OCI-LY3 (cell line): ENCODE measurements around the gene SOAT2.

Experiments used
- H2AFZ ChIP-seq: fragments of 200-600, 300-600 bp; shearing (Covaris generic); 2 replicates; pipeline ENCODE4 v1.6.0; 2014; ENCODE audit warnings: antibody characterized with exemption, low read depth, low read length
- H3K27ac ChIP-seq: fragments of 200-600, 300-600 bp; sonication (generic); 2 replicates; pipeline ENCODE4 v1.5.1; 2014; ENCODE audit warnings: mild to moderate bottlenecking, low read length, moderate library complexity, mixed read lengths
- H3K27me3 ChIP-seq: fragments of 200-600, 300-600 bp; sonication (generic); 2 replicates; pipeline ENCODE4 v1.6.1; 2014; ENCODE audit warnings: low read depth, low read length, mixed read lengths
- H3K36me3 ChIP-seq: fragments of 200-600, 300-600 bp; sonication (generic); replicated peaks from 2 replicates; pipeline ENCODE3; 2014; ENCODE audit warnings: low read depth, low read length, mixed read lengths
- H3K4me1 ChIP-seq: fragments of 300-600, 200-600 bp; sonication (generic); 2 replicates; pipeline ENCODE4 v1.6.1; 2014; ENCODE audit warnings: low read length, mixed read lengths
- H3K4me2 ChIP-seq: fragments of 200-600, 300-600 bp; sonication (generic); 2 replicates; pipeline ENCODE4 v1.6.1; 2014; ENCODE audit warnings: low read length, mixed read lengths
- H3K4me3 ChIP-seq: fragments of 300-600, 200-600 bp; sonication (generic); 2 replicates; pipeline ENCODE4 v1.5.1; 2014; ENCODE audit warnings: antibody characterized with exemption, mild to moderate bottlenecking, low read length, moderate library complexity
- H3K79me2 ChIP-seq: fragments of 300-600, 200-600 bp; shearing (Covaris generic); 2 replicates; pipeline ENCODE4 v1.6.1; 2014; ENCODE audit warnings: mild to moderate bottlenecking, low read length, mixed read lengths
- H3K9ac ChIP-seq: fragments of 300-600, 200-600 bp; shearing (Covaris generic); 2 replicates; pipeline ENCODE4 v1.6.0; 2014; ENCODE audit warnings: mild to moderate bottlenecking, low read length, moderate library complexity
- H3K9me3 ChIP-seq: fragments of 200-600, 300-600 bp; shearing (Covaris generic); 2 replicates; pipeline ENCODE4 v1.6.1; 2014; ENCODE audit warnings: low read length, mixed read lengths; ENCODE audit not compliant: insufficient read depth
- H4K20me1 ChIP-seq: fragments of 200-600, 300-600 bp; sonication (generic); 2 replicates; pipeline ENCODE4 v1.6.1; 2016; ENCODE audit warnings: low read length, mixed read lengths; ENCODE audit not compliant: insufficient read depth
- EZH2phosphoT487 ChIP-seq: fragments of 200-600 bp; shearing (Covaris generic); IDR thresholded peaks from 2 replicates; pipeline ENCODE4 v1.6.1; 2018; ENCODE audit warnings: antibody characterized with exemption, mixed run types, low read depth
- TF ChIP-seq, protein P1 (sequence below): fragments of 200-600, 300-600 bp; sonication (generic); IDR thresholded peaks from 2 replicates; pipeline ENCODE4 v1.5.1; 2014; ENCODE audit warnings: antibody characterized with exemption, low read length, low read depth

Gene SOAT2

DNA sequence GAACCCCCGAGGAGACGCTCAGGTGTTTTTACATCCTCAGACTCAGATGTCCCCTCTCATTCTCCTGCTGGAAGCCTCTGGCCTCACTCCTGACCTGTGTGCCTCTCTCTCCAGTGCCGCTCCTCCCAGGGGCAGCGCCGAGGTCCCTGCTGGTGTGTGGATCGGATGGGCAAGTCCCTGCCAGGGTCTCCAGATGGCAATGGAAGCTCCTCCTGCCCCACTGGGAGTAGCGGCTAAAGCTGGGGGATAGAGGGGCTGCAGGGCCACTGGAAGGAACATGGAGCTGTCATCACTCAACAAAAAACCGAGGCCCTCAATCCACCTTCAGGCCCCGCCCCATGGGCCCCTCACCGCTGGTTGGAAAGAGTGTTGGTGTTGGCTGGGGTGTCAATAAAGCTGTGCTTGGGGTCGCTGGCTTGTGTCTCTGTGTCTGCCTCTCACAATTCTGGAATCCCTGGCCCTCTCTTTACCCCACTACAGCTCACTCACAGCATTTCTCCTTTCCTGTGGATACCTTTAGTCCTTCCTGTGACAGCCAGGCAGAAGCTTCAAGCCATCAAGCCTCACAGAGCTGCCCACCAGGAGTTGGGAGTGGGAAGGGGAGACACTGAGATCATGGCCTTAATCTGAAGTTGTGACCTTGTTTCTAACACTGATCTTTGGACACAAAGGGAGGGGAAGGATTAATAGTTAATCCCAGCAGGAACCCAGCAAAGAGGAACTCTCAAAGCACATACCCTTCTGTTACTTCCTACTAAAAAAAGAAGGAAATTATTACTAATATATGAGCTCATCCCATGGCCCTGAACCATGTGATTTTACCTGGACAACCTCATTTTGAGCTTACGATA is 1.1 kb upstream of the SOAT2 start:
- H3K4me1 ChIP-seq, result peaks cover 15% of the 10 kb centered on the region
- TF ChIP-seq EZH2phosphoT487, result no peak
- no peaks in the 10 kb centered on the region for H3K36me3 ChIP-seq
- H3K9ac ChIP-seq, result no peak overlapping the region
- no peak overlapping the region for H2AFZ ChIP-seq
- H3K4me3 ChIP-seq, result no peak overlapping the region
- no peaks in the 10 kb centered on the region for H3K9me3 ChIP-seq
- H4K20me1 ChIP-seq, result no peaks in the 10 kb centered on the region
- peaks cover 11% of the 10 kb centered on the region for H3K27me3 ChIP-seq
- no peak overlapping the region for H3K27ac ChIP-seq
- H3K79me2 ChIP-seq, result no peaks in the 10 kb centered on the region
- no peak overlapping the region for H3K4me2 ChIP-seq

DNA sequence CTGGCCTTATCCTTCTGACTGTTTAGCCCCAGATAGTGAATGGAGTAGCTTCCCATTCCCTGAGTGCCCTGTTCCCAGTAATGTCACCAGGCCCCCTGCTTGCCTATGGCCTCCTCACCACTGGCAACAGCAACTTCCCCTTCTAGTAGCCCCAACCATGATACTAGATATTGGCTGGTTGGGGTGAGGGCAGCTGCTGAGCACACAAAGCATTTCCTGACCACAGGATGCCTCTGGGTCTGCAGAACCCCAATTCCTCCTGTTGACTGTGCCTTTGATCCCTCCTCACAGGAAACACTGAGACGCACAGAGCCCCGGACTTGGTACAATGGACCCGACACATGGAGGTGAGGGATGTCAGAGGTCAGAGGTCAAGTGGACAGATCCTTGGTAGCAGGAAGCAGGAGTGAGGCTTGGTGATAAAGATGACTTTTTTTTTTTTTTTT is 597 bp downstream of the SOAT2 start:
- Histone ChIP-seq H2AFZ (no peak overlapping the region), H3K27ac (no peak overlapping the region), H3K9ac (no peak overlapping the region), H3K27me3 (0 out of 2 replicates have a peak, but pooled peaks cover 7% of the 10 kb centered on the region), H3K36me3 (no peaks in the 10 kb centered on the region), H3K4me1 (peaks cover 5% of the 10 kb centered on the region), H3K4me3 (no peak overlapping the region), H3K9me3 (no peaks in the 10 kb centered on the region), H3K4me2 (no peak overlapping the region), H3K79me2 (no peaks in the 10 kb centered on the region), H4K20me1 (no peaks in the 10 kb centered on the region)
- TF ChIP-seq EZH2phosphoT487, result no peak
- TF ChIP-seq, protein P1, sequence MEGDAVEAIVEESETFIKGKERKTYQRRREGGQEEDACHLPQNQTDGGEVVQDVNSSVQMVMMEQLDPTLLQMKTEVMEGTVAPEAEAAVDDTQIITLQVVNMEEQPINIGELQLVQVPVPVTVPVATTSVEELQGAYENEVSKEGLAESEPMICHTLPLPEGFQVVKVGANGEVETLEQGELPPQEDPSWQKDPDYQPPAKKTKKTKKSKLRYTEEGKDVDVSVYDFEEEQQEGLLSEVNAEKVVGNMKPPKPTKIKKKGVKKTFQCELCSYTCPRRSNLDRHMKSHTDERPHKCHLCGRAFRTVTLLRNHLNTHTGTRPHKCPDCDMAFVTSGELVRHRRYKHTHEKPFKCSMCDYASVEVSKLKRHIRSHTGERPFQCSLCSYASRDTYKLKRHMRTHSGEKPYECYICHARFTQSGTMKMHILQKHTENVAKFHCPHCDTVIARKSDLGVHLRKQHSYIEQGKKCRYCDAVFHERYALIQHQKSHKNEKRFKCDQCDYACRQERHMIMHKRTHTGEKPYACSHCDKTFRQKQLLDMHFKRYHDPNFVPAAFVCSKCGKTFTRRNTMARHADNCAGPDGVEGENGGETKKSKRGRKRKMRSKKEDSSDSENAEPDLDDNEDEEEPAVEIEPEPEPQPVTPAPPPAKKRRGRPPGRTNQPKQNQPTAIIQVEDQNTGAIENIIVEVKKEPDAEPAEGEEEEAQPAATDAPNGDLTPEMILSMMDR, result no peak

DNA sequence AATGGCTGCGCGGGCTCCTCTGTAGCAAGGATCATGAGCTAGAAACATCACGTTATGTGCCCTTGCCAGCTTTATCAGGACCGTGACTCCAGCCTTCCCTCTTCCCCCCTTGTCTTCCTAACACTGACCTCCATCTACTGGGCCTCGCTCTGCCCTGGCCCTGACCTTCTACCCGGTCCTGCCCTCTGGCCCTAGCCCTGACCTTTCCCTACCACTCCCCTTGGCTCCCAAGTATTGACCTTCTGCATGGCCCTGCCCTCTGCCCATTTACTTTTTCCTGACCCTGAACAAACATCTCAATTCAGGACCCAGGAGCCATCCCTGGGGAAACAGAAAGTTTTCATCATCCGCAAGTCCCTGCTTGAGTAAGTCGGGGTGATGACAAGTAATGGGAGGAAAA is 2.0 kb downstream of the SOAT2 start:
- Histone ChIP-seq H3K4me1 (no peaks in the 10 kb centered on the region), H3K79me2 (no peaks in the 10 kb centered on the region), H3K4me2 (no peak overlapping the region), H3K9me3 (no peaks in the 10 kb centered on the region), H3K4me3 (no peak overlapping the region), H3K36me3 (no peaks in the 10 kb centered on the region), H4K20me1 (no peaks in the 10 kb centered on the region), H3K9ac (no peak overlapping the region), H3K27me3 (0 out of 2 replicates have a peak, but pooled peaks cover 5% of the 10 kb centered on the region), H3K27ac (no peak overlapping the region), H2AFZ (no peak overlapping the region)
- TF ChIP-seq, protein P1, result no peak
- TF ChIP-seq EZH2phosphoT487, result no peak

DNA sequence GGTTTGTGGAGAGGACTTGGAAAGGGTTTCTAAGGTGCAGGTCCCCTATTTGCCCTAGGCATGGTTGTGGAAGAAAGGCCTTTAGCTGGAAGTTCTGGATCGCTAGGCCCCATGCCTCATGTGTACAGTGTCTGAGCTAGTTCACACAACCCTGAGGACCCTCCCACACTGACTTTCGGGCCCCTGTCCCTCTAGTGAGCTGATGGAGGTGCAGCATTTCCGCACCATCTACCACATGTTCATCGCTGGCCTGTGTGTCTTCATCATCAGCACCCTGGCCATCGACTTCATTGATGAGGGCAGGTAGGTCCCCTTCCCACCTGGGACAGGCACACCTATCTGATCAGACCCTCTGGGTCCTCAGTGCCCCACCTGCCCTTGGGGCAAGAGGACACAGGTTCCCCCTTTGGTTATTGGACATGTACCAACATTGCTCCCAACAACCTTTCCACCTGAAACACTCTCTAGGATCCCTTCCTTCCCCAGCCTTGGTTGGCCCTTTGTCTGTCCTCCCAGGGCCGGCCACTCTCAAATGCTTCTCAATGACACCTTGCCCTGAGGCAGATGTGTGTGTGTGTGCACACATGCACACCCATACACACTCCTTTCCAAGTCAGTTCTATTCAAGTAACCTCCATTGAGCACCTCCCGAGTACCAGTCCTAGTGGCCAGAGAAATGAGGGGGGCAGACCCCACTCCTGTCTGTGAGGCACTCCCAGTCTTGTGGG is 2.6 kb downstream of the SOAT2 start:
- H3K4me1 ChIP-seq, result no peaks in the 10 kb centered on the region
- H3K79me2 ChIP-seq, result no peaks in the 10 kb centered on the region
- H3K27me3 ChIP-seq, result 0 out of 2 replicates have a peak, but pooled peaks cover 5% of the 10 kb centered on the region
- no peak overlapping the region for H3K4me3 ChIP-seq
- no peak overlapping the region for H3K27ac ChIP-seq
- H3K4me2 ChIP-seq, result no peak overlapping the region
- H3K9me3 ChIP-seq, result no peaks in the 10 kb centered on the region
- TF ChIP-seq, protein P1, result no peak
- no peak for TF ChIP-seq EZH2phosphoT487
- H4K20me1 ChIP-seq, result no peaks in the 10 kb centered on the region
- H3K36me3 ChIP-seq, result no peaks in the 10 kb centered on the region
- H3K9ac ChIP-seq, result no peak overlapping the region
- H2AFZ ChIP-seq, result no peak overlapping the region
